ENCODE data around the gene FHIT.

The FHIT gene

DNA sequence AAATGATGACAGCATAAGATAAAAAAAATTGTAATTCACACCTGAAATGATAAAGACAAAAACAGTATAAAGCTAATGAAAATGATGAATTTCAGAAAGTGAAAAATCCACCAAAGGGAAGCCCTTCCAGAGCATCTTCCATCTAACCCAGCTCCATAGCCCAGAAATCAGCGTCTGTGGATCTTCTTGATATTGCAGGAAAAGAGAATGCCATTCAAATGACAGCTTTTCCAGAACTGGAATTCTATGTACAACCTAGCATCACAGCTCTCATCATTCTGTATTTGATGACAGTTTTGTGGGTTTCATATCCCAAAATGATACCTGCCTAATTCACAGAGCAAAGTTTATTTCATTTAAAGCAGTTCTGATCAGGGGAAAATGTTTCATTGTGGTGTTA lies 267.3 kb downstream of the FHIT start:
- DNase-seq: no peak

- DNase-seq: no peak
Measured at GRCh38 chr3:60980342-60980692, 270.9 kb downstream of the FHIT start.

- no peak for DNase-seq
Measured at GRCh38 chr3:60979461-60980341, 271.6 kb downstream of the FHIT start.

- no peak for DNase-seq
Measured at GRCh38 chr3:60973321-60973720, 277.9 kb downstream of the FHIT start.

GRCh38 chr3:60972599-60972998 lies 278.7 kb downstream of the FHIT start:
- no peak for DNase-seq

DNA sequence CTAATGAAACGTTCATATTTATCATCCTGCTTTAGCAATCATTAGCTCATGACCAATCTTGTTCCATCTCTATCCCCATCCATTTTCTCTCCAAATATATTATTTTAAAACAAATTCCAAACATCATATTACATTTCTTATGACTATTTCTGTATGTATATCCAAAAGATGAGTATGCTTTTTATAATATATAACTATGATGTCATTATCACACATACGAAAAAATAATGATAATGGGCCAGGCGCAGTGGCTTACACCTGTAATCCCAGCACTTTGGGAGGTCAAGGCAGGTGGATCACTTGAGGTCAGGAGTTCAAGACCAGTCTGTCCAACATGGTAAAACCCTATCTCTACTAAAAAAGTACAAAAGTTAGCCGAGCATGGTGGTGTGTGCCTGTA lies 280.4 kb downstream of the FHIT start:
- no peak for DNase-seq

DNA sequence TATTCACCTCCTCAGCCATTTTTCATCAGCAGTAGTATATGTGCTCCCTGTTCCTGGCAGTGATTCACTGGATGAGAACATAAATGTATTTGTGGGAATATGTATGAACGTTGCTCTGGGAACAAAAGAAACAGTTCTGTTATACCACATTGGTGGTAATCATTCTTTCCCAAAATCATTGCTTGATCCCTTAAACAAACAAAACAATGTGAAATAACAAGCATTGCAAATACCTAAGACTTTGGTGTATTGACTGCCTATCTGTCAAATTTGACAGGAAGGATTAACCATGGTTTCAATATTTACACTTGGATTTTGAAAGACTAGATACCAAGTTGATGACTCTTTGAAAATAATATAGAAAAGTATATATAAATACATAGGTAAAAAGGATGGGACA lies 284.1 kb downstream of the FHIT start:
- no peak for DNase-seq

DNA sequence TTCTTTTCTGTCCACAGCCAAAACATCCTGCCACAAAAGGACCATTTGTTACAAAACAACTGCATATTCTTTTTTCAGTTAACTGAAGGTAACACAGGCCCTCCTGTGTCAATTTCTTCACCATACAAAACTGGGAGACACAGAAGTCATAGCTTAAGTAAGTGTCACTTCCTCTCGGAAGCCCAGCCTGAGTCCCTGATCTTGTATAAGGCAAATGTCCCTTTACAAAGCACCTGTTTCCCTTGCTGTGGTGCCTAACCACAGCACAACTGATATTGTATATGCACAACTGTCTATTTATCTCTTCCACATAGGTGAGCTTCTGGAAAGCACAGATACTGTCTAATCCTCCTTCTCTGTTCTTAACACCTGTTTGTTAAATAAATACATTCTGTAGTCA lies 293.7 kb downstream of the FHIT start:
- no peak for DNase-seq

DNA sequence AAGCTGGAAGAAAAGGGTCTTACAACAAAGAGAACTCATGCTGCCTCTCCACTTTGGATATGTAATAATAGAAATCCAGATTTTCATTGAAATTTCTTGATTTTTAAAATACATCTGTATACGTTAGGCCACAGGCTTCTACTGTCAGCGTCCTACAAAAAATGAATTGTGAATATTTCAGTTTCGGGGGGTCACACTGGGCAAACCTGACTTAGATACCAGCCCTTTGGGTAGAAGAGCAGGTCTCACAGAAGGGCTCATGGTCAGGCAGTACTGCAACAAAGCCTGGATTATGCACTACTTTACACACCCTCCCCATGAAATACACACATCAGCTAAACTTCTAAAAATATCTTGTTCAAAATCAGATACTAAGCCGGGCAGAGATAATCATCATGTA lies 294.5 kb downstream of the FHIT start:
- DNase-seq: no peak

DNA sequence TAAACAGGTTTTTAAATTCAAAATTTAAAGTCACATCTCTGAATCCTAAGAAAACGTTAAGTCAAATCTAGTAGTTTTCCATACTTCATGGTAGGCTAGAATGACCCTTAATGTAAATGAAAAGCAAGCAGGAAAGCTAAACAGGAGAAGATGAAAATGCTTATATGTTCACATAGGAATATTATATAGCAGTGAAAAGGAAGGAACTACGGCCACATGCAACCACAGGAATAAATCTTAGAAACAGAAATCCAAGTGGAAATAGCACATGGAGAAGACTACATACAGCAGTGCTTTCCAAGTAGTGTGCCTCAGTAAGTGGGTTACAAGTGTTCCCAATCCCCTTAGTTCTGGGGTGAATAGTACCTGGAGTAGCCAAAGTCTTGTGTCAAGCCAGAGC lies 296.2 kb downstream of the FHIT start:
- DNase-seq: no peak

- DNase-seq: no peak
Measured at GRCh38 chr3:60954048-60954447, 297.2 kb downstream of the FHIT start.

GRCh38 chr3:60953351-60953750 lies 297.9 kb downstream of the FHIT start:
- no peak for DNase-seq

GRCh38 chr3:60952055-60952454 lies 299.2 kb downstream of the FHIT start:
- DNase-seq: no peak

DNA sequence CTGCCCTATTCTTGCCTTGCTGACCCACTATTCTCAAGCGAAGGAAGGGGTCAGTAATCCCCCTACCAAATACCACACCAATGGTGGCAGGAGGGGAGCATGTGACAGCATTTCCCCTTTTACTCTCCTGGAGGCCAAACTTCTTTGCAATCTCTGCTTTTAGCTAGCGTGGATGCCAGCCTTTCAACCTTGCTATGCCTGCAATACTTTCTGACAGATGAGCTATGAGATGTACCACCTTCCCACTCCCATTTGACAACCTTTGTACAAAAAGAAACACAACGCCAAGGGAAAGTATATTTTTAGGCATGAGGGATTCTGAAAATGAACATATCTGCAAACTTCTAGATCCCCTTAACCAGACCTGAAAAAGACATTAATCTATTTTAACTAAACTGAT lies 302.1 kb downstream of the FHIT start:
- DNase-seq: no peak

DNA sequence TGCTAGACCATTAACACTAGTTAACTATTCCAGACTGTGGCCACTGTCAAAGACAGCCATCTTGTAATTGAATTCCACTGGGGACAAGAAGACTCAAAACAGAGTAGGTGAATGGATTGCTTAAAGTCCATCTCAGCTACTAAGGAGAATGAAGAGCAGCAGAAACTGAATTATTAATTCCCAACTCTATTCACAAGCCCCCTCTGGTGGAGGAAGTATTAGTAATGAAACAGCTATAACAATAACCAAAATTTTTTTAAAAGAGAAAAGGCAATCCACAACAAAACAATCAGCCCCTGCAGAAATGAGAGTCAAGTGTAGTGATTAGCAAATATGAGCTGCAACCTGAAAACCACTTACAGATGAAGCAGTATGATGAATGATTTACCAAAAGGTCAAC lies 302.8 kb downstream of the FHIT start:
- no peak for DNase-seq

- no peak for DNase-seq
Measured at GRCh38 chr3:60935709-60936108, 315.5 kb downstream of the FHIT start.

DNA sequence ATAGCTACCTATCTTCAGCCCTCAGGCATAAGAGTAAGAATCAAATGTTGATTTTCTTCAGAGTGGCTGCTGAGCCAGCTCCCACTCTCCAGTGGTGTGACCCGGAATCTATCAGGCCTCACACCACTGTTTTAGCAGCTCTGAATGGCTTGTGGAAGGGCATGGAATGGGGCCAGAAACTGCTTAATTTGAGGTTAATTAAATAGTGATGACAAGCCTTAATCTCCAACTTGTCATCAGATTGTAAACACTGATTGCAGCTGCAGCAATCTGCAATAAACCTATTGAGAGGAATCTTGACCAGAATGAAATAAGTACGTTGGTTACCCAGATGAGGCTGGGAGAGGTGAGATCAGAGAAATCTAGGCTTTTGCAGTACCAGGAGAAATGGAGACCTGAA lies 317.4 kb downstream of the FHIT start:
- DNase-seq: no peak

DNA sequence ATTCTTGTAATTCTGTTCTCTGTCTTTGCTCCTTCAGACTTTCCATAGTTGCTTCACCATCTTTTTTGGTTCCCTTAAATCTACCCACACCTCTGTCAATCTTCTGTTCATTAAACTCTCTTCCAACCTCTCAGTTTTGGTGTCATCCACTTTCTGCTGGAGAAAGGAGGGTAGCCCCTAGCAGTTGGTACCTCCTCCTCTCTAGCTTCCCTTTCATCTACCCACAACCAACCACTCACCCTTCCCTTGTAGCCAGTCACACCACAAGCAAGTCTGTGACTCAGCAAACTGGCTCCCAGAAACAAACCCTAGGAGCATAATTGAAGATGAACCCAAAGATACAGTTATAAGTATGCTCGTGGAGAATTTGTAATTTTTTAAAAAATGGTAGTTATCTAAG lies 318.6 kb downstream of the FHIT start:
- DNase-seq: no peak

- no peak for DNase-seq
Measured at GRCh38 chr3:60932170-60932569, 319.1 kb downstream of the FHIT start.

GRCh38 chr3:60931452-60931851 lies 319.8 kb downstream of the FHIT start:
- no peak for DNase-seq

GRCh38 chr3:60920519-60920918 lies 330.7 kb downstream of the FHIT start:
- no peak for DNase-seq

- DNase-seq: no peak
Measured at GRCh38 chr3:60919296-60919695, 332.0 kb downstream of the FHIT start.

DNA sequence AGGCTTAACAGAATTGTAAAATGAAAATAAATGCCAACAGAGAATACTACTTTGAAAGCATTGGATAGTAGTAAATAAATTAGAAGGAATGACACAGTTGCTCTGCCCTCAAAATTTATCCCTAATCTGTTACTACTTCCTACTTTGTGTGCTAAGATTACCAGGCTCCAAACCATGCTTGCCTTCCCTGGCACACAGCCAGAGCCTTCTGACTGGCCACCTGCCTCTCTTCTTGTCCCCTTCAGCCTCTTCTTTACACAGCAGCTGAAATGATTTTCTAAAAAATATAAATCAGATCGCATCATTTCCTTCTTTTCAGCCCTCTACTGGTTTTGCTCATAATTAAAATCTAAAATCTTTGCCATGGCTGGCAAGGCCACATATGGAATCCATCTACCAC lies 334.1 kb downstream of the FHIT start:
- DNase-seq: peak; percentile 28

DNA sequence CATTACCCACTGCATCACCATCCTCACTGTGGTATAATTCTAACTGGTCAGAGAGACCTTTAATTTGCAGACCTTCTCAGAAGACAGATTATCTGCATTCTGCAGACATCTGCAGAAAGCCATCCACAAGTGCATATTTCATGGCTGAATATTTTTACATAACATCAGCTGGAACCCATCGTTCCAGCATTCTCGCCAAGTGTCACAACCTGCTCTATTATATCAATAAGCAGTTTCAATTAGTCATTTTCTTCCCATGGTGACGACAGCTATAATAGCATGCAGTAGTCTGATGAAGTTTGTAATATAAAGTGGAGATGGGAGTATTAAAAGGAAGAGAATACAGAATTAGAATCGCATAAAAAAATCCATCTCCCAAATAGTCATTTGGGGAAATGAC lies 334.7 kb downstream of the FHIT start:
- DNase-seq: no peak

DNA sequence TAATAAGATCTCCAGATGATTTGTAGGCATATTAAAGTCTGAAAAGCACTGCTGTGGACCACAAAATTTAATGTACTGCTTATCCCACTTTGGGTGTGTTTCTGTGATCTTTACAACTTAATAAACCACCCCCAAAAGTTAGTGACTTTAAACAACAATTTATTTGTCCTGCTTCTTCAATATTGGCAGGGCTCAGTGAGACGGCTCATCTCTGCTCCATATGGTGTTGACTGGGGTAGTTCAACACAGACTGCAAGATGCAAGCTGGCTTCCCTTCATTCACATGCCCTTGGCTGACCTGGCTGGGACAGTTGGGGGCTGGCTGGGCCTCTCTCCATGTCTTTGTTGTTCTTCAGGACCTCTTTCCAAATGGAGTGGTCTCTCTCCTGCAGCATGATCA lies 337.8 kb downstream of the FHIT start:
- no peak for DNase-seq

All from NCI-H2029 treated with DMSO at 0.1 percent for 48 hours (cell line).